Measurements from ENCODE around the gene ZSWIM3. TPM values are rescaled to one million over a fixed set of nuclear protein-coding genes. Genes with fewer than 3 reads are reported as not detected.

Gene ZSWIM3
- total RNA-seq, 1 experiment from 2014 or later = 4.2 TPM

GRCh38 chr20:45919542-45920399, 62.4 kb downstream of the ZSWIM3 start:
- H3K9ac ChIP-seq (ENCODE audit: low read length) = no peak overlapping the region
- TF ChIP-seq CTCF (conservative IDR thresholded peaks at IDR 0.05; ENCODE audit: low read depth, low read length) (no peak), EZH2phosphoT487 (IDR thresholded peaks at IDR 0.05; ENCODE audit: borderline replicate concordance, low read length) (no peak), EZH2 (IDR thresholded peaks at IDR 0.05; ENCODE audit: low read length, unreplicated experiment) (no peak)
- ATAC-seq (no peak), DNase-seq (no peak)
- no peak overlapping the region for H3K27ac ChIP-seq (ENCODE audit: low read length)
- H3K9me2 ChIP-seq (replicated peaks; ENCODE audit: low read length) = no peaks in the 10 kb centered on the region
- no peak overlapping the region for H3K4me2 ChIP-seq (ENCODE audit: low read length)
- peaks cover 8% of the 10 kb centered on the region for H3K4me1 ChIP-seq (ENCODE audit: insufficient read depth, low read length)
- intact Hi-C loops (cut with micrococcal nuclease) = no loop called here
- H3K4me3 ChIP-seq (ENCODE audit: low read length) = no peak overlapping the region
- ChIA-PET CTCF (no interaction called here), POLR2A (ENCODE audit: unreplicated experiment) (interaction anchor here (0.6 to 1.1 kb wide), 3 partner anchors 14 to 39 kb away, joined by 3 to 4 read pairs (median 3); no protein-coding TSS in a partner anchor)
- no peak overlapping the region for H2AFZ ChIP-seq (ENCODE audit: low read length)
- no peaks in the 10 kb centered on the region for H3F3A ChIP-seq (ENCODE audit: low read length, unreplicated experiment)
- no TSS peak for BruUV-seq (replicated peaks)
- H4K20me1 ChIP-seq (ENCODE audit: low read length) = no peaks in the 10 kb centered on the region
- no peaks in the 10 kb centered on the region for H3K79me2 ChIP-seq (ENCODE audit: low read length)
- H3K27me3 ChIP-seq (ENCODE audit: low read length) = no peaks in the 10 kb centered on the region
- H3K9me3 ChIP-seq (ENCODE audit: low read length) = no peaks in the 10 kb centered on the region
- no peaks in the 10 kb centered on the region for H3K36me3 ChIP-seq (ENCODE audit: low read depth, low read length)

DNA sequence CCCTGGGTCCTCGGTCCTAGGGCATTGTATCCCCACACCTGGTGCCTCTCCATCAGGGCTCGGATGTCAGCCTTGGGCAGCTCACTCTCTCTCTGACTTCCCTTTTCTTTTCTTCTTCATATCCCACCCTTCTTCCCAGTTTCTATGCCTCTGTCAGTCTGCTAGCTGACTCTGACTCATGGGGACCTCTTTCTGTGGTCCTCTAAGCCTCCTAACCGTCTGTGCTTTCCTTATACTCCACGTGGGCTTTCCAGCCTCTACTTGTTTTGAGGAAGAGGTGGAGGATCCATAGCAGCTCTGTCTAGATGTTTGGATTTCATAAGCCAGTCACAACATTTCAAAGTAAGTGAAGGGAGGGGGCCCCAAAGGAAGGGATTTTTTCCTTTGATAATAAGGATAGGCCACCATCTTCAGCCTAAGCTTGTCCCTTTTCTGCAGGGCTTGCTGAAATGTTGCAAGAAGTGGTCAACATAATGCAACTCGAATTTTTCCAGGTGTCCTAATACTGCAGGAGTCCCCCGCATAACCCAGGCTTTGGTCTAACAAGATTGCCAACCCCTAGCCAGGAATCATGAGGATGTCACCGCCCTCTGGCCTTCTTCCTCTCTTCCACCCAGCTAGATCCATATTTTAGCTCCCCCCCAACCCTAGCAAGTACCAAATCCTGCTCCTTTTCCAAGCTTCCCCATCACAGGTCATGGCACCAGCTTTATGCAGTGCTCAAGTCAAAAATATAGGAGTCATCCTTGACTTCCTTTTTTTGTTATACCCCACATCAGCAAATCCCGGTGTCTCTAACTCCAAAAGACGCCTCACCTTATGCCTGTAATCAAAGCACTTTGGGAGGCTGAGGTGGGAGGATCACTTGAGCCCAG, 63.3 kb downstream of the ZSWIM3 start:
- ATAC-seq = no peak

More for the DNA sequence above, 63.3 kb downstream of the ZSWIM3 start:
- H3F3A ChIP-seq (ENCODE audit: low read length, unreplicated experiment) = no peaks in the 10 kb centered on the region
- no peaks in the 10 kb centered on the region for H3K27me3 ChIP-seq (ENCODE audit: low read length)
- ChIA-PET CTCF (no interaction called here), POLR2A (ENCODE audit: unreplicated experiment) (interaction anchor here (1.1 kb wide), 1 partner anchor 15 kb away, joined by 3 read pairs; no protein-coding TSS in a partner anchor)
- no peaks in the 10 kb centered on the region for H3K79me2 ChIP-seq (ENCODE audit: low read length)
- H3K4me3 ChIP-seq (ENCODE audit: low read length) = no peak overlapping the region
- no peaks in the 10 kb centered on the region for H3K9me2 ChIP-seq (replicated peaks; ENCODE audit: low read length)
- H3K9ac ChIP-seq (ENCODE audit: low read length) = no peak overlapping the region
- DNase-seq = no peak
- no peaks in the 10 kb centered on the region for H3K36me3 ChIP-seq (ENCODE audit: low read depth, low read length)
- no peak overlapping the region for H2AFZ ChIP-seq (ENCODE audit: low read length)
- H3K4me1 ChIP-seq (ENCODE audit: insufficient read depth, low read length) = peaks cover 8% of the 10 kb centered on the region
- no peak overlapping the region for H3K27ac ChIP-seq (ENCODE audit: low read length)
- H3K9me3 ChIP-seq (ENCODE audit: low read length) = no peaks in the 10 kb centered on the region
- BruUV-seq (replicated peaks) = no TSS peak
- no peak overlapping the region for H3K4me2 ChIP-seq (ENCODE audit: low read length)
- no peaks in the 10 kb centered on the region for H4K20me1 ChIP-seq (ENCODE audit: low read length)
- intact Hi-C loops (cut with micrococcal nuclease) = no loop called here
- TF ChIP-seq EZH2phosphoT487 (IDR thresholded peaks at IDR 0.05; ENCODE audit: borderline replicate concordance, low read length) (no peak), CTCF (conservative IDR thresholded peaks at IDR 0.05; ENCODE audit: low read depth, low read length) (no peak), EZH2 (IDR thresholded peaks at IDR 0.05; ENCODE audit: low read length, unreplicated experiment) (no peak)
